NOMO-1 (cell line): ENCODE results near the gene CMTM5.

Experiments used
- DNase-seq, 2 experiments: peaks; one replicate each; lab custom pipeline; 2025; ENCODE audit not compliant: unreplicated experiment in 2 of 2; lab: John Stamatoyannopoulos, UW

CMTM5 gene

GRCh38 chr14:23396126-23396525 is 19.3 kb downstream of the CMTM5 start:
- no peak for DNase-seq

- DNase-seq: no peak
Measured at GRCh38 chr14:23396781-23397407, 20.0 kb downstream of the CMTM5 start.

- DNase-seq: no peak
Measured at GRCh38 chr14:23398348-23398747, 21.5 kb downstream of the CMTM5 start.

GRCh38 chr14:23399136-23399535 is 22.3 kb downstream of the CMTM5 start:
- DNase-seq: no peak

GRCh38 chr14:23399591-23399990 is 22.7 kb downstream of the CMTM5 start:
- no peak for DNase-seq

- peak in 1 of 2 experiments; percentile 3 for DNase-seq
Measured at GRCh38 chr14:23400496-23401149, 23.8 kb downstream of the CMTM5 start.

- peak in 1 of 2 experiments; percentile 21 for DNase-seq
Measured at GRCh38 chr14:23401291-23401690, 24.4 kb downstream of the CMTM5 start.

- DNase-seq: peak; percentile 6 to 31
Measured at GRCh38 chr14:23402296-23403138, 25.7 kb downstream of the CMTM5 start.

GRCh38 chr14:23403139-23403438 is 26.2 kb downstream of the CMTM5 start:
- no peak for DNase-seq

GRCh38 chr14:23403908-23404307 is 27.1 kb downstream of the CMTM5 start:
- DNase-seq: no peak

- DNase-seq: no peak
Measured at GRCh38 chr14:23404331-23404900, 27.6 kb downstream of the CMTM5 start.

- no peak for DNase-seq
Measured at GRCh38 chr14:23405096-23405495, 28.2 kb downstream of the CMTM5 start.

DNA sequence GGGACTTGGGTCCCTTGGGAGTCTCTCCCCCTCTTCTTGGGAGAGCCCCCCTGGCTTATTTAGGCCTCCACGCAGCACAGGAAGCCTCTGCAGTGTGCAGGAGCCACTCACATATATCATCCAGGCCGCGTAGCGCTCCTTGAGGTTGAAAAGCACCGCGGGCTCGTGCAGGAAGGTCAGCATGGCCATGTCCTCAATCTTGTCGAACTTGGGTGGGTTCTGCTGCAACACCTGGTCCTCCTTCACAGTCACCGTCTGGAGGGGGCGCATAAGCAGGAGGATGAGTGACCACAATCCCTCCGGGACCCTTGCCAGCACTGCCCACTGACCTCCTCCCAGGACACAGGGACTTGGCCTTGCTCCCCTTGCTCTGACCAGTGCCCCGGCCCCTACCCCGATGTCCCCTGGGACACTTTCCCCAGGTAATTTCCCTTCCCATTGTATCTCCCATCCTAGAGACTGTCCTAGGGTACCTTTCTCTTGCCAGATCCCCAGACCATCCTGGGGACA is 28.7 kb downstream of the CMTM5 start:
- DNase-seq: no peak

GRCh38 chr14:23406244-23406643 is 29.4 kb downstream of the CMTM5 start:
- no peak for DNase-seq

DNA sequence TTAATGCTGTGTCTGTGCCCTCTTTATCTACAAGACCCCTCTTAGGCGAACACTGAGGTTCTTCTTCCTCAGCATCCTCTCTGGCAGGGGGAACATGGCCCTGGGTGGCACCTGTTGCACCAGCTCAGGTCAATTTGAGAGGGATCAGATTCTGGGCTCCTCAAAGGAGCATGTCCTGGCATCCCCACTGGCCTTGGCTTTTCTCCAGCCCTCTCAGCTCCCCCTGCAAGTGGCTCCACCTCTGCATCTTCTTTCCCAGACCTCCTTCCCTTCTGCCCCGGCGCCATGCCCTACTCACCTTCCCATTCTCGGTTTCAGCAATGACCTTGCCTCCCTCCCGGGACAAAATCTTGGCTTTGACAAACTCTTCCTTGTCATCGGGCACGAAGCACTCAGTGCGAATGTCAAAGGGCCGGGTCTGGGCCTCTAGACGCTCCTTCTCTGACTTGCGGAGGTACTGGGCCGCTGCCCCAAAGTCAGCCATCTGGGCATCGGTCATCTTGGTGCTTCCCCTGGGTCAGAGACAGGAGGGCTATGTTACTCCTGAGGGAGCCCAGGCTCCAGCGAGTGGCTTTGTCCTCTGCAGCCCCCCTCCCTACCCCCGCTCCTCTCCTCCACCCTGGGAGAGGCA is 30.0 kb downstream of the CMTM5 start:
- no peak for DNase-seq

DNA sequence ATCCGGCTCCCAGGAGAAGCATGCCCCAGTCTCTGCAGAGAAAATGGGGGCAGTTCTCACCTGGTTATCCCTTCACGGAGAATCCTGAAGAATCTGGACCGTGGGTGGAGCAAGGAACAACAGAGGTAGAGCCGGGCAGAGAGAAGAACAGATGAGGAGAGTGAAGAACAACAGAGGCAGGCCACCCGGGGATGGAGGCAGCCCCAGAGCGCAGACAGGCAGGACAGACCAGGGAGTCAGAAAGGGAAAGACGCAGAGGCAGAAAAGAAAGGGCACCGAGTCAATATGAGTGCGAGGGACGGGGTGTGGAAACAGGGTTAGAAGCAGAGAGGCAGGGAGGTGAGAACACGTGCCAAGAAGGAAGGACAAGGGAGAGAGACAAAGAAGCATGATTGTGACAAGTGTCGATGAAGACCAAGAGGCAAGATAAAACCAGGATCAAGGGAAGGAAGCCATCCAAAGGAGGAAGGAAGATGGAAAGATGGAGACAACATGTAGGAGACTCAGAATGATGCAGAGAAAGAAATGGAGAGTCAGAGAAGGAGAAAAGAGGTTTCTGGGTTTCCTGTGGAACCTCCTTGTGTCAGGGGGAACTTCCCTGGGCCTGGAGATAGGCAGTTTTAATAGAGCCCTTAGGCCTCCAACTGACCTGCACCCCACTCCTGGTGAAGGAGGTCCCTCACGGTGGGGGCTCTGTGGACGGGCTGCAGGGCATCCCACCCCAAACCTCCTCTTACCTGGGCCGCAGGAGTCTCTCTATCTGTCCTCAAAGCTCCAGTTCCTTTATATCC is 30.9 kb downstream of the CMTM5 start, which contains the start of gene MYH6:
MYH6 (minus strand) TSS at position 758 of the 791 bp plus-strand sequence. CDS start 1,050 bp downstream, outside the sequence.
- DNase-seq: no peak

DNA sequence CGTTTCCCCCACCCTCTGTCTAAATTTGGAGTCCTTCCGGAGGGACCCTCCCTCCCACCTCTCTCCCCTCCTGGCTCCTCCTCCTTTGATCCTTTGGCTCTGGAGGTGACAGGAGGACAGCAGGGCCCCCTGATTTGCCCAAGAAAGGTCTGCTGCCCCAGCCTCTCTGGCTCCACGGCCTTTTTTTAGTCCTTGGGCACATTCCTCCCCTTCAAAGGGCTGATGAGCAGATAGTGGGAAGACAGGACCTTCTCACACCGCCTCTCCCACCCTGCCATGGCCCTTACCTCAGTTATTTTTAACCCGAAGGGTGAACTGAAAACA is 31.4 kb downstream of the CMTM5 start:
- DNase-seq: no peak

- DNase-seq: no peak
Measured at GRCh38 chr14:23409475-23409874, 32.6 kb downstream of the CMTM5 start.

DNA sequence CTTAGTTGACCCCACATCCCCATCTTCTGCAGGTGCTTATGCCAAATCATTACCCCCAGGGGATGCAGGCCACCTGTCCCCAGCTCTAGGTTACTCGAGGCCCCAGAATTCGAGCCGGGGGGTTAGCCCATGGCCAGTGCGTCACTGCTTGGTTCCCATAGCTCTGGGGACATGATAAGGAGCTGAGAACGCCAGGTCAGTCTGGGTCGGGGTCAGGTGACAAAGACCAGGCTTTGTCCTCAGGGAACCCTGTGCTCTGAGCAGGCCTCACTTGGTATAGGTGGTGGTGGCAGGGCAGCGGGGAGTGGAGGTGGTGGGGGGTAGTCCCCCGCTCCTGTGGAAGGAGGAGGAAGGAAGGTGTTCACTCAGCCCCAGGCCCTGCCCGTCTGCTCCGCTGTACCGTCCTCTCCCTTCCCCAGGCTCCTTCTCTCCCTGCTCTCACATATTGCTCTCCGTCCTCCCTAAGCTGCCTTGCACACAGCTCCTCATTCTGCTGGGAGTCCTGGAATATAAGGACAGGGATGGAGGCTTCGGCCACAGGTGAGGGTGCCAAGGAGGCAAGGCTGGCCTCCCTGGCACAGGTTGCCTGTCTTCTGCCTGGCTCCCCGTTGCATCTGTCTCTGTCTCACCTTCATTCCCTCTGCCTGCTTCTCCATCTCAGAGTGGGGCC is 33.3 kb downstream of the CMTM5 start:
- no peak for DNase-seq
